SW480 (cell line): ENCODE data around the gene MARCHF10.
A peak's percentile ranks its signal among the peaks of the same experiment; 100 is the strongest.
"Not testable (repeated sequence)": the region's sequence is repeated elsewhere in the genome, so short reads cannot be mapped to it uniquely, and the experiment has no call there.

Source experiments
- DNase-seq: peaks from one replicate; pipeline ENCODE4 v3.0.0-alpha.2; 2016; ENCODE audit warnings: low spot score

Gene MARCHF10

GRCh38 chr17:62696726-62697490, 111.2 kb downstream of the MARCHF10 start:
- no peak for DNase-seq

GRCh38 chr17:62696256-62696655, 111.9 kb downstream of the MARCHF10 start:
- no peak for DNase-seq

GRCh38 chr17:62695093-62695738, 112.9 kb downstream of the MARCHF10 start:
- DNase-seq: not testable (repeated sequence)

- DNase-seq: no peak
Measured at GRCh38 chr17:62693616-62694409, 114.3 kb downstream of the MARCHF10 start.

GRCh38 chr17:62692721-62693431, 115.2 kb downstream of the MARCHF10 start:
- no peak for DNase-seq

GRCh38 chr17:62692159-62692651, 115.9 kb downstream of the MARCHF10 start:
- DNase-seq: no peak

- DNase-seq: not testable (repeated sequence)
Measured at GRCh38 chr17:62691589-62691915, 116.6 kb downstream of the MARCHF10 start.

- DNase-seq: no peak
Measured at GRCh38 chr17:62690168-62690897, 117.8 kb downstream of the MARCHF10 start.

GRCh38 chr17:62689441-62690167, 118.5 kb downstream of the MARCHF10 start:
- DNase-seq: no peak

GRCh38 chr17:62688398-62689160, 119.5 kb downstream of the MARCHF10 start:
- DNase-seq: peak; percentile 35

GRCh38 chr17:62687997-62688396, 120.1 kb downstream of the MARCHF10 start:
- no peak for DNase-seq

GRCh38 chr17:62684179-62684578, 123.9 kb downstream of the MARCHF10 start:
- no peak for DNase-seq

GRCh38 chr17:62681939-62682381, 126.2 kb downstream of the MARCHF10 start:
- no peak for DNase-seq

GRCh38 chr17:62681061-62681938, 126.8 kb downstream of the MARCHF10 start:
- DNase-seq: no peak

- no peak for DNase-seq
Measured at GRCh38 chr17:62680541-62681052, 127.5 kb downstream of the MARCHF10 start.

- DNase-seq: no peak
Measured at GRCh38 chr17:62679866-62680377, 128.2 kb downstream of the MARCHF10 start.

GRCh38 chr17:62678214-62678919, 129.7 kb downstream of the MARCHF10 start:
- no peak for DNase-seq
